A673 (cell line): ENCODE measurements around the gene APOBEC3B. TPM values are rescaled to one million over a fixed set of nuclear protein-coding genes. Genes with fewer than 3 reads are reported as not detected.

ENCODE experiments used
- BruUV-seq: library from RNA; stranded (reverse); fragments of 400-500 nt; replicated peaks from 2 replicates; lab custom pipeline; 2021; lab: Mats Ljungman, UMichigan
- CTCF ChIA-PET: fragments of 300-600 bp; sonication (Branson Sonifier 250); formaldehyde crosslinking; loops from one replicate; lab custom pipeline; 2022; ENCODE audit warnings: antibody characterized with exemption; lab: Charles Lee
- POLR2A ChIA-PET: fragments of 300-600 bp; sonication (Branson Sonifier 250); formaldehyde crosslinking; loops from one replicate; lab custom pipeline; 2022; ENCODE audit warnings: antibody characterized with exemption; ENCODE audit not compliant: low non-redundant PET; lab: Charles Lee
- DNase-seq: peaks from one replicate; pipeline ENCODE4 v3.0.0-alpha.2; 2015; ENCODE audit warnings: low spot score
- H3K27ac ChIP-seq: fragments of 200-600 bp; sonication (generic); 2 replicates; pipeline ENCODE4 v1.5.1; 2016; ENCODE audit warnings: mixed run types, low read depth, mild to moderate bottlenecking, mixed read lengths, antibody characterized with exemption, low read length; ENCODE audit not compliant: poor library complexity, severe bottlenecking
- H3K27me3 ChIP-seq: fragments of 200-600 bp; sonication (generic); replicated peaks from 2 replicates; pipeline ENCODE4 v1.6.1; 2017; ENCODE audit warnings: mixed run types, low read depth, mild to moderate bottlenecking, mixed read lengths, antibody characterized with exemption, low read length; ENCODE audit not compliant: insufficient read depth, poor library complexity
- H3K36me3 ChIP-seq: fragments of 200-600 bp; sonication (generic); 2 replicates; pipeline ENCODE4 v1.6.1; 2016; ENCODE audit warnings: mixed run types, mild to moderate bottlenecking, mixed read lengths, antibody characterized with exemption, low read length; ENCODE audit not compliant: insufficient read depth, poor library complexity, severe bottlenecking
- H3K4me1 ChIP-seq: fragments of 200-600 bp; sonication (generic); 2 replicates; pipeline ENCODE4 v1.6.1; 2017; ENCODE audit warnings: mixed run types, mild to moderate bottlenecking, mixed read lengths, antibody characterized with exemption, low read length; ENCODE audit not compliant: insufficient read depth, poor library complexity, severe bottlenecking
- H3K4me3 ChIP-seq: fragments of 200-600 bp; sonication (generic); 2 replicates; pipeline ENCODE4 v1.5.1; 2016; ENCODE audit warnings: low read depth, mixed run types, mild to moderate bottlenecking, mixed read lengths, low read length; ENCODE audit not compliant: poor library complexity, severe bottlenecking
- H3K9me3 ChIP-seq: fragments of 200-600 bp; sonication (generic); 2 replicates; pipeline ENCODE4 v1.6.1; 2016; ENCODE audit warnings: mixed run types, low read depth, mild to moderate bottlenecking, mixed read lengths, antibody characterized with exemption, low read length; ENCODE audit not compliant: poor library complexity, severe bottlenecking
- EZH2 ChIP-seq: fragments of 200-600 bp; sonication (generic); IDR thresholded peaks from 2 replicates; pipeline ENCODE4 v1.6.1; 2017; ENCODE audit warnings: borderline replicate concordance, low read depth, mild to moderate bottlenecking, mixed read lengths, antibody characterized with exemption, low read length; ENCODE audit not compliant: poor library complexity, severe bottlenecking
- intact Hi-C: fragments of 100-400 bp; cut with micrococcal nuclease; formaldehyde crosslinking; loops from one replicate; pipeline ENCODE4 v1.10.0; 2022; ENCODE audit not compliant: unreplicated experiment
- total RNA-seq: library from RNA; stranded (reverse); gene quantifications from 2 replicates; pipeline ENCODE4 v1.2.3, GENCODE V29; 2021
- TF ChIP-seq, protein P1 (sequence below): fragments of 300-800, 200-600 bp; sonication (generic); conservative IDR thresholded peaks from 2 replicates; pipeline ENCODE4 v1.5.1; 2017; ENCODE audit warnings: low read depth, mild to moderate bottlenecking, antibody characterized with exemption, low read length, moderate library complexity, mixed read lengths

Gene APOBEC3B
- total RNA-seq, 1 experiment from 2014 or later: 6.4 TPM

DNA sequence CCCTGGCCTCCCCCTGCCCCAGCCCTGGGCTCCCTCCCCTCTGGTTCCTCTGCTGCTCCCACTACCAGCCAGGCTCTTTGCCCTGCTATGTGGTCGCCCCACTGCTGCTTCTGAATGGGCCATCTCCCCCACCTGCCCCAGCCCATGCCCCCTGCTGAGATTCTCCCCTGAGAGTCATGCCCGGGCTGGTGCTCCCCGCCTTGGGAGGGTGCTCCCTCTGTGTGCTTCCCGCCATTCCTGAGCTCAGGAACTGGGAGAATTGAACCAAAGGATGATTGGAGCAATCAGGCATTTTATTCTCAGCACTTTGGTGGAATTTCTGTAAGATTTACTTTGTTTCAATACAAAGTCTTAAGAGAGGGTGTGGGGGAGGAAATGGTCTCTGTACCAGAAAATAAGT lies 45.6 kb downstream of the APOBEC3B start:
- CTCF ChIA-PET: no interaction called here
- BruUV-seq: no TSS peak

DNA sequence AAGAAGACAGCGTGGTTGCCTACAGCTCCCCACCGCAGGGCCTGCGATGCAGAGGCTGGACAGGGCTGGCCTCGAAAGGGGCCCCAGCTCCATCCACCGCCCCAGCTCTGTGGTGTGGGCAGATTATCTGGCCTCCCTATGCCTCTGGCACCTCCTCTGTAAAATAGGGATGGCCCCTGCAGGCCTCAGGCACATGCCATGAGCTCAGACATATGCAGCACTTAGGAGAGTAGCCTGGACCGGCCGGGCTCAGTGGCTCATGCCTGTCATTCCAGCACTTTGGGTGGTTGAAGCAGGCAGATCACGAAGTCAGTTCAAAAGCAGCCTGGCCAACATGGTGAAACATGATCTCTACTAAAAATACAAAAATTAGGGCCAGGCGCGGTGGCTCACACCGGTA lies 46.1 kb downstream of the APOBEC3B start:
- Histone ChIP-seq H3K27me3 (no peaks in the 10 kb centered on the region), H3K4me1 (no peaks in the 10 kb centered on the region), H3K27ac (no peak overlapping the region), H3K36me3 (no peaks in the 10 kb centered on the region), H3K9me3 (no peaks in the 10 kb centered on the region), H3K4me3 (no peak overlapping the region)
- TF ChIP-seq EZH2: no peak
- TF ChIP-seq, protein P1, sequence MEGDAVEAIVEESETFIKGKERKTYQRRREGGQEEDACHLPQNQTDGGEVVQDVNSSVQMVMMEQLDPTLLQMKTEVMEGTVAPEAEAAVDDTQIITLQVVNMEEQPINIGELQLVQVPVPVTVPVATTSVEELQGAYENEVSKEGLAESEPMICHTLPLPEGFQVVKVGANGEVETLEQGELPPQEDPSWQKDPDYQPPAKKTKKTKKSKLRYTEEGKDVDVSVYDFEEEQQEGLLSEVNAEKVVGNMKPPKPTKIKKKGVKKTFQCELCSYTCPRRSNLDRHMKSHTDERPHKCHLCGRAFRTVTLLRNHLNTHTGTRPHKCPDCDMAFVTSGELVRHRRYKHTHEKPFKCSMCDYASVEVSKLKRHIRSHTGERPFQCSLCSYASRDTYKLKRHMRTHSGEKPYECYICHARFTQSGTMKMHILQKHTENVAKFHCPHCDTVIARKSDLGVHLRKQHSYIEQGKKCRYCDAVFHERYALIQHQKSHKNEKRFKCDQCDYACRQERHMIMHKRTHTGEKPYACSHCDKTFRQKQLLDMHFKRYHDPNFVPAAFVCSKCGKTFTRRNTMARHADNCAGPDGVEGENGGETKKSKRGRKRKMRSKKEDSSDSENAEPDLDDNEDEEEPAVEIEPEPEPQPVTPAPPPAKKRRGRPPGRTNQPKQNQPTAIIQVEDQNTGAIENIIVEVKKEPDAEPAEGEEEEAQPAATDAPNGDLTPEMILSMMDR: no peak
- ChIA-PET CTCF (no interaction called here), POLR2A (no interaction called here)
- intact Hi-C loops: no loop called here
- DNase-seq: no peak
- no TSS peak for BruUV-seq

More for the DNA sequence above, 45.6 kb downstream of the APOBEC3B start:
- Histone ChIP-seq H3K27ac (no peak overlapping the region), H3K4me3 (no peak overlapping the region), H3K27me3 (no peaks in the 10 kb centered on the region), H3K36me3 (no peaks in the 10 kb centered on the region), H3K4me1 (no peaks in the 10 kb centered on the region), H3K9me3 (no peaks in the 10 kb centered on the region)
- TF ChIP-seq, protein P1: no peak
- TF ChIP-seq EZH2: no peak
- POLR2A ChIA-PET: no interaction called here
- intact Hi-C loops: no loop called here
- DNase-seq: no peak

DNA sequence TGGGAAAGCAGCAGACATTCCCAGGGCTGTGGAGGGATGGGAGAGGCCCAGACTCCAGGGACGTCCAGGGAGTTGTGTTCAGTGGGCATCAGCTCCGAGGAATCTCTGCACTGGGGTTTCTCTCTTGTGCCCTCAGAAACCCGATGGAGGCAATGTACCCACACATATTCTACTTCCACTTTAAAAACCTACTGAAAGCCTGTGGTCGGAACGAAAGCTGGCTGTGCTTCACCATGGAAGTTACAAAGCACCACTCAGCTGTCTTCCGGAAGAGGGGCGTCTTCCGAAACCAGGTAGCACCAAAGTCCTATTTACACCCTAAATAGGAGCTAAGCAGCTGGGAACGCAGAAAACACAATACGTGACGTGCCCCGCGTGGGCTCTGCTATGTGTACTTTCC lies 47.1 kb downstream of the APOBEC3B start:
- Histone ChIP-seq H3K9me3 (no peaks in the 10 kb centered on the region), H3K36me3 (no peaks in the 10 kb centered on the region), H3K4me3 (no peak overlapping the region), H3K27ac (no peak overlapping the region), H3K4me1 (no peaks in the 10 kb centered on the region), H3K27me3 (no peaks in the 10 kb centered on the region)
- ChIA-PET POLR2A (no interaction called here), CTCF (no interaction called here)
- intact Hi-C loops: no loop called here
- no peak for DNase-seq
- TF ChIP-seq EZH2: no peak
- TF ChIP-seq, protein P1: no peak
- no TSS peak for BruUV-seq
